Suppressor macrophage treated with lipopolysaccharide for 1 hour (primary cell): ENCODE results near the gene NOL4L.

Experiments used
- DNase-seq, 3 donors: peaks; one replicate each; pipeline ENCODE4 v3.0.0-alpha.2; 2020 to 2022

Gene NOL4L

GRCh38 chr20:32613192-32614053, 28.3 kb upstream of the NOL4L start:
- no peak for DNase-seq

GRCh38 chr20:32612351-32613191, 27.4 kb upstream of the NOL4L start:
- no peak for DNase-seq

GRCh38 chr20:32611868-32612267, 26.7 kb upstream of the NOL4L start:
- DNase-seq = no peak

GRCh38 chr20:32611286-32611685, 26.2 kb upstream of the NOL4L start:
- peak in 1 of 3 donors; percentile 22 for DNase-seq

GRCh38 chr20:32610472-32611218, 25.5 kb upstream of the NOL4L start:
- no peak for DNase-seq

- no peak for DNase-seq
These were observed 24.9 kb upstream of the NOL4L start for GRCh38 chr20:32609993-32610392.

- DNase-seq = no peak
These were observed 24.1 kb upstream of the NOL4L start for GRCh38 chr20:32609111-32609773.

- no peak for DNase-seq
These were observed 23.5 kb upstream of the NOL4L start for GRCh38 chr20:32608664-32609015.

- no peak for DNase-seq
These were observed 22.9 kb upstream of the NOL4L start for GRCh38 chr20:32607727-32608663.

GRCh38 chr20:32607324-32607723, 22.2 kb upstream of the NOL4L start:
- DNase-seq = no peak

- DNase-seq = no peak
These were observed 21.7 kb upstream of the NOL4L start for GRCh38 chr20:32606790-32607189.

GRCh38 chr20:32606107-32606506, 21.0 kb upstream of the NOL4L start:
- DNase-seq = no peak

- peak; percentile 92 to 93 (median 92) for DNase-seq
These were observed 20.1 kb upstream of the NOL4L start for GRCh38 chr20:32605167-32605656.

- peak; percentile 88 to 89 (median 88) for DNase-seq
These were observed 18.1 kb upstream of the NOL4L start for GRCh38 chr20:32603046-32603726.

- no peak for DNase-seq
These were observed 17.1 kb upstream of the NOL4L start for GRCh38 chr20:32602273-32602672.

- DNase-seq = no peak
These were observed 15.6 kb upstream of the NOL4L start for GRCh38 chr20:32600681-32601237.

- DNase-seq = peak in 1 of 3 donors; percentile 28
These were observed 14.7 kb upstream of the NOL4L start for GRCh38 chr20:32599783-32600340.

- no peak for DNase-seq
These were observed 13.5 kb upstream of the NOL4L start for GRCh38 chr20:32598606-32599005.

GRCh38 chr20:32597714-32598113, 12.6 kb upstream of the NOL4L start:
- DNase-seq = no peak

GRCh38 chr20:32596681-32597252, 11.6 kb upstream of the NOL4L start:
- no peak for DNase-seq
